SU-DHL-6 (cell line): ENCODE data around the gene AK2.

Source experiments
- CTCF ChIP-seq: fragments of 200-600 bp; sonication (generic); IDR thresholded peaks from one replicate; pipeline ENCODE4 v1.5.1; 2017; ENCODE audit warnings: antibody characterized with exemption, mild to moderate bottlenecking, low read length, moderate library complexity; ENCODE audit not compliant: insufficient read depth, poor library complexity, severe bottlenecking
- EZH2phosphoT487 ChIP-seq: fragments of 200-600 bp; sonication (generic), shearing (Covaris generic); conservative IDR thresholded peaks from 2 replicates; pipeline ENCODE4 v1.6.1; 2018; ENCODE audit warnings: mild to moderate bottlenecking, antibody characterized with exemption, low read length, moderate library complexity, mixed read lengths

GRCh38 chr1:32984090-32984454, 52.6 kb downstream of the AK2 start:
- TF ChIP-seq CTCF (no peak), EZH2phosphoT487 (no peak)
